ENCODE results near the gene PABPN1L. TPM values are rescaled to one million over a fixed set of nuclear protein-coding genes. Genes with fewer than 3 reads are reported as not detected.

The PABPN1L gene
- total and polyA plus RNA-seq, 7 donors = 0.15 TPM; not detected in 6

DNA sequence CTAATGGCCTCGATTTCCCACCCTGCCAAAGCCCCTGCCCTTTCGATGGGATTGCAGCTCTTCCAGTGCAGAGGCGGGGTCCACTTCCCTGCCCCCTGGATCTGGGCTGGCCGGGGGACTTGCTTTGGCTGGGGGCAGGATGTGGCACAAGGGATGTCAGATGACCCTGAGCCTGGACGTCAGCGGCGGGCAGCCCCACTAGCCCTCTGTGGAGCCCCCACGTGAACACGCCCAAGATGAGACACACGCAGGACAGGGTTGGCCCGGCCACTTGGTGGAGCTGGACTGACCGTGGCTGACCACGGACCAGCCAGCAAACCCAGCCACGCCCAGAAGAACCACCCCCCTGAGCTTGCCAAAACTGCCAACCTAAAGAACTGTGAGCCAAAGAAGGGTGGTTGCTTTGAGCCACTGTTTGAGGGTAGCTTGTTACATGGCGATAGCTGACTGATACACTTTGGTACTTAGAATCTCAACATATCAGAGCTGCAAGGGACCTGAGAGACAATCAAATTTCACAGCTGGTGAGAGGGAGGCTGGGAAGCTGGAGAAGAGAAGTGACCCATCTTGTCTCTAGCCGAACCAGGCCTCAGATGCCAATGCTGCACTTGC is 46.6 kb upstream of the PABPN1L start:
- H3K27me3 ChIP-seq = peaks cover 0 to 60% (median 38%) of the 10 kb centered on the region in 3 donors
- no peak for DNase-seq
- H3K27ac ChIP-seq = no peak overlapping the region
- TF ChIP-seq POLR2A (IDR thresholded peaks at IDR 0.05) (no peak), EP300 (IDR thresholded peaks at IDR 0.05) (no peak), POLR2AphosphoS5 (IDR thresholded peaks at IDR 0.05) (no peak)
- TF ChIP-seq, protein P1, sequence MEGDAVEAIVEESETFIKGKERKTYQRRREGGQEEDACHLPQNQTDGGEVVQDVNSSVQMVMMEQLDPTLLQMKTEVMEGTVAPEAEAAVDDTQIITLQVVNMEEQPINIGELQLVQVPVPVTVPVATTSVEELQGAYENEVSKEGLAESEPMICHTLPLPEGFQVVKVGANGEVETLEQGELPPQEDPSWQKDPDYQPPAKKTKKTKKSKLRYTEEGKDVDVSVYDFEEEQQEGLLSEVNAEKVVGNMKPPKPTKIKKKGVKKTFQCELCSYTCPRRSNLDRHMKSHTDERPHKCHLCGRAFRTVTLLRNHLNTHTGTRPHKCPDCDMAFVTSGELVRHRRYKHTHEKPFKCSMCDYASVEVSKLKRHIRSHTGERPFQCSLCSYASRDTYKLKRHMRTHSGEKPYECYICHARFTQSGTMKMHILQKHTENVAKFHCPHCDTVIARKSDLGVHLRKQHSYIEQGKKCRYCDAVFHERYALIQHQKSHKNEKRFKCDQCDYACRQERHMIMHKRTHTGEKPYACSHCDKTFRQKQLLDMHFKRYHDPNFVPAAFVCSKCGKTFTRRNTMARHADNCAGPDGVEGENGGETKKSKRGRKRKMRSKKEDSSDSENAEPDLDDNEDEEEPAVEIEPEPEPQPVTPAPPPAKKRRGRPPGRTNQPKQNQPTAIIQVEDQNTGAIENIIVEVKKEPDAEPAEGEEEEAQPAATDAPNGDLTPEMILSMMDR (IDR thresholded peaks at IDR 0.05) = no peak
- H3K36me3 ChIP-seq = no peaks in the 10 kb centered on the region
- intact Hi-C loops (cut with DNase I) = no loop called here
- H3K9me3 ChIP-seq = no peaks in the 10 kb centered on the region
- peaks cover 0 to 8% (median 1%) of the 10 kb centered on the region in 4 donors for H3K4me1 ChIP-seq
- no peak overlapping the region for H3K4me3 ChIP-seq
- 93 to 95% methylated on average over 16 of the region's 16 CpGs for WGBS, 2 donors

DNA sequence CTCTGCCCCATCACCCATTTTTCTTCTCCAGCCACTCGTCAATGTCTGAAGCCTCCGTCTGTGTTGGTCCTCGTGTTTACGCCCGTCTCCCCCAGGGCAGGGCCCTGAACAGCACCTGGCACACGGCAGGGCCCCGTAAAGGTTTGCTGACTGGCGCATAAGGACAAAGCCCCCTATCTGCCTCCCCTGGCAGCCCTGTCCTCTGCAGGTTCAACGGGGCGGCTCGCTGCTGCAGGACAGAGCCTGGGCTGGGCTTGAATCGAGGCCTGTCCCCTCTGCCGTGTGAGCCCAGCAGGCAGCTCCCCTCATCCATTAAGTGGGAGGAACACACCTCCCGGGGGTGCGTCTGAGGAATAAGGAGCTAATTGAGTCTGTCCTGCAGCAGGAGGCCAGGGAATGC is 46.1 kb upstream of the PABPN1L start:
- H3K36me3 ChIP-seq = no peaks in the 10 kb centered on the region
- no peaks in the 10 kb centered on the region for H3K9me3 ChIP-seq
- peaks cover 0 to 55% (median 38%) of the 10 kb centered on the region in 3 donors for H3K27me3 ChIP-seq
- intact Hi-C loops (cut with DNase I) = no loop called here
- no peak overlapping the region for H3K27ac ChIP-seq
- no peak for DNase-seq
- no peak overlapping the region for H3K4me3 ChIP-seq
- TF ChIP-seq EP300 (IDR thresholded peaks at IDR 0.05) (no peak), POLR2AphosphoS5 (IDR thresholded peaks at IDR 0.05) (no peak), POLR2A (IDR thresholded peaks at IDR 0.05) (no peak)
- TF ChIP-seq, protein P1 (IDR thresholded peaks at IDR 0.05) = no peak
- H3K4me1 ChIP-seq = peaks cover 0 to 8% (median 1%) of the 10 kb centered on the region in 4 donors
- 73 to 84% methylated on average over 15 of the region's 15 CpGs for WGBS, 2 donors

DNA sequence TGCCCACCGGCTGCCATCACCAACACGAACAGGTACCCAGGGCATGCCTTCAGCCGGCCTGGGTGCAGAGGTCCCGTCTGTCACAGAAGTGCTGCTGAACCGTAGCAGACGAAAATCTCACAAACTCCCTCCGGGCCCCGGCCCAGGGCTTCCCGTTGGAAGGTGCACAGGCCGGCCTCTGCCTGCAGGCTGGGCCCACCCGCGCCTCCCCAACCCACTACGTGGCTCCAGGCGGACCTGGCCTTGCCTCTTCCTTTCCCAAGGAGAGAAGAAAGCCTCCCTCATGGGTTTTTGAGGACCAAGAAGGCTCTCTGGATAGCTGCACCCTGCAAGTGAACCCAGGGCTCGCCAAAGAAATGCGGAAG is 45.5 kb upstream of the PABPN1L start:
- Histone ChIP-seq H3K4me3 (no peak overlapping the region), H3K4me1 (peaks cover 0 to 8% (median 1%) of the 10 kb centered on the region in 4 donors), H3K27me3 (peaks cover 0 to 50% (median 38%) of the 10 kb centered on the region in 3 donors), H3K9me3 (no peaks in the 10 kb centered on the region), H3K27ac (no peak overlapping the region), H3K36me3 (no peaks in the 10 kb centered on the region)
- no peak for DNase-seq
- intact Hi-C loops (cut with DNase I) = no loop called here
- TF ChIP-seq EP300 (IDR thresholded peaks at IDR 0.05) = no peak
- no peak for TF ChIP-seq POLR2A (IDR thresholded peaks at IDR 0.05)
- TF ChIP-seq POLR2AphosphoS5 (IDR thresholded peaks at IDR 0.05) = no peak
- TF ChIP-seq, protein P1 (IDR thresholded peaks at IDR 0.05) = no peak
- 87 to 90% methylated on average over 16 of the region's 16 CpGs for WGBS, 2 donors

DNA sequence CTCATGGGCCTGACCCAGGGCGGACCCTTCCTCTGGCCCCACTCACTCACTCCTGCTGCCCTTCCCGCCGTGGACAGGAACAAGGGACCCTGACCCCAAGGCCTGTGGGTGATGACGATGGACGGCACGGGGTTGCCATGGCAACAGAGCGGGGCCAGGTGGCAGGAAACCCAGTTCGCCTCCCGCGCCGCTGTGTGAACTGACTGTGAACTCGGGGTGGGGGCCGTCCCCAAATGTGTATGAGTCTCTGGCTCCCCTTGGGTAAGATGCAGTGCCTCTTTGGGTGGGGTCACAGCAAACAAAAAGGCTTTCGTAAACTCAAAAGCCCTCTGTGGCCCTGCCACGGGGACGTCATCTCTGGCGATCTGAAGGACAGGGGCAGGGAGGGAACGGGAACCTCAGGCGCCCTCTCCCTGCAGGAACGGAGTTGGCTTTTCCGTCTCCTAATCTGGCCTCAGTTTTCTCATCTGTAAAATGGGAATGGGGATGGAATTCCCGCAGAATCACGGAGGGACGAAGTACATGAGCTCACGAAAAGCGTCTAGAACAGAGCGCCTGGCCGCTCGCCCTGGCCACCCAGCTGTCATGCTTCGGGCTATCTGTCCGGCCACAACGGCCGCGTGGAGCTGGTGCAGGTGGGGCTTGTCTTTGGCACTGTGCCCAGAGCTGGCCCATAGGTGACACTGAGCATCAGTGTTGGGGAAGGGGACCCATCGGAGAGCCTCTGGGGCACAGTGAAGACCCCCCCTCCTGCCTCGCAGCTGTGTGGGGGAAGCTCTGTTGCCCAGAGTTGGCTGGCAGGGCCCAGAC is 44.9 kb upstream of the PABPN1L start:
- TF ChIP-seq POLR2A (IDR thresholded peaks at IDR 0.05) (no peak), POLR2AphosphoS5 (IDR thresholded peaks at IDR 0.05) (no peak), EP300 (IDR thresholded peaks at IDR 0.05) (no peak)
- TF ChIP-seq, protein P1 (IDR thresholded peaks at IDR 0.05) = no peak
- Histone ChIP-seq H3K27ac (no peak overlapping the region), H3K4me3 (no peak overlapping the region), H3K4me1 (peaks cover 0 to 8% (median 1%) of the 10 kb centered on the region in 4 donors), H3K27me3 (peaks cover 0 to 50% (median 38%) of the 10 kb centered on the region in 3 donors), H3K36me3 (no peaks in the 10 kb centered on the region), H3K9me3 (no peaks in the 10 kb centered on the region)
- no peak for DNase-seq
- intact Hi-C loops (cut with DNase I) = no loop called here
- WGBS, 2 donors = 51 to 66% methylated on average over 36 of the region's 36 CpGs

Data from sigmoid colon (tissue), 7 donors.